ENCODE measurements around the gene SPRTN.

GRCh38 chr1:231357187-231357772 is 19.2 kb downstream of the SPRTN start:
- no peak for TF ChIP-seq CTCF (IDR thresholded peaks at IDR 0.05; ENCODE audit: poor library complexity, severe bottlenecking)
- TF ChIP-seq REST (IDR thresholded peaks at IDR 0.05; ENCODE audit: borderline replicate concordance), result no peak

Measured in neural cell (in vitro differentiated cells).